GM21786 (cell line): ENCODE results near the gene PRLH.
"Not testable (repeated sequence)": the region's sequence is repeated elsewhere in the genome, so short reads cannot be mapped to it uniquely, and the experiment has no call there.

Source experiments
- ATAC-seq: cut with Tn5 transposase; IDR thresholded peaks from one replicate; pipeline ENCODE4 v1.9.1; 2021; ENCODE audit not compliant: unreplicated experiment

The PRLH gene

GRCh38 chr2:237581326-237581725 lies 15.0 kb downstream of the PRLH start:
- no peak for ATAC-seq

GRCh38 chr2:237581751-237582746 lies 15.7 kb downstream of the PRLH start:
- peak; percentile 48 for ATAC-seq

- no peak for ATAC-seq
Measured at GRCh38 chr2:237583385-237584295, 17.3 kb downstream of the PRLH start.

GRCh38 chr2:237585590-237586221 lies 19.3 kb downstream of the PRLH start:
- no peak for ATAC-seq

- no peak for ATAC-seq
Measured at GRCh38 chr2:237588044-237588696, 21.8 kb downstream of the PRLH start.

- no peak for ATAC-seq
Measured at GRCh38 chr2:237590272-237591140, 24.1 kb downstream of the PRLH start, which contains the start of gene RAB17. Gene RAB17 (minus strand): TSS chr2:237590734. CDS start chr2:237586154, 4,580 bp downstream.

GRCh38 chr2:237591141-237591881 lies 24.9 kb downstream of the PRLH start:
- ATAC-seq = no peak

GRCh38 chr2:237592425-237592980 lies 26.1 kb downstream of the PRLH start:
- ATAC-seq = no peak

- ATAC-seq = no peak
Measured at GRCh38 chr2:237593036-237593435, 26.7 kb downstream of the PRLH start.

GRCh38 chr2:237593596-237594320 lies 27.4 kb downstream of the PRLH start:
- no peak for ATAC-seq

GRCh38 chr2:237594514-237594871 lies 28.1 kb downstream of the PRLH start:
- ATAC-seq = no peak

- not testable (repeated sequence) for ATAC-seq
Measured at GRCh38 chr2:237595829-237596519, 29.6 kb downstream of the PRLH start.

GRCh38 chr2:237596520-237597195 lies 30.3 kb downstream of the PRLH start:
- no peak for ATAC-seq

- no peak for ATAC-seq
Measured at GRCh38 chr2:237597196-237598145, 31.1 kb downstream of the PRLH start.

GRCh38 chr2:237598468-237599208 lies 32.3 kb downstream of the PRLH start:
- ATAC-seq = no peak
